GM12801 (cell line): Measurements from ENCODE around the gene KCNG2.

ENCODE experiments used
- CTCF ChIP-seq: IDR thresholded peaks from one replicate; pipeline ENCODE4 v1.5.1; 2011; ENCODE audit warnings: control low read depth; ENCODE audit not compliant: insufficient read length; ENCODE audit errors: extremely low read depth

Gene KCNG2

DNA sequence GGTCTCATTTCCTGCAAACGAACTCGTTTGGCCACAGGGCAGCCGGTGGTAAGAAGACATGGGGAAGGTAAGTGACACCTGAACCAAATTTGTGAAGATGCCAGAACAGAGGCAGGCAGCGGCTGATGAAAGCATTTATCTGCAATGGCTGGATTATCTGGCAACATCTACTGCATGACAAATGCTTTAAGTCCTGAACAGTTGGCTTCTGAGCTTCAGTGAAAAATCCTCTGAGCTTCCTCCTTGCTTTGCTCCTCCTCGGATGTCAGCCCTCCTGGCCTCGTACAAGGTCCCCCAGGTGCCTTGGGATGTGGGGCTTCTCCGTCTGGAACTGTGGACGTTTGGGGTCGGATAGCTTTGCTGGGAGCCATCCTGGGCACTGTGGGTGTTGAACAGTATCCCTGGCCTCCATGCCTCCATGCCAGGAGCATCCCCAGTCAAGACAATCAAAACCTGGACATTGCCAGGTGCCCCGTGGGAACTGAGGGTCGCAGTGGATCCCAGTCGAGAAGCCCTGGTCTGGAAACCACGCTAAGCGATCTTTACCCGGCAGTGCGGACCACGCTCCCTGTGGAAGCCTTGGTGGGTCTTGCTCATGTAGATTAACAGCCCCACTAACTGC, 49.3 kb downstream of the KCNG2 start:
- TF ChIP-seq CTCF: no peak

DNA sequence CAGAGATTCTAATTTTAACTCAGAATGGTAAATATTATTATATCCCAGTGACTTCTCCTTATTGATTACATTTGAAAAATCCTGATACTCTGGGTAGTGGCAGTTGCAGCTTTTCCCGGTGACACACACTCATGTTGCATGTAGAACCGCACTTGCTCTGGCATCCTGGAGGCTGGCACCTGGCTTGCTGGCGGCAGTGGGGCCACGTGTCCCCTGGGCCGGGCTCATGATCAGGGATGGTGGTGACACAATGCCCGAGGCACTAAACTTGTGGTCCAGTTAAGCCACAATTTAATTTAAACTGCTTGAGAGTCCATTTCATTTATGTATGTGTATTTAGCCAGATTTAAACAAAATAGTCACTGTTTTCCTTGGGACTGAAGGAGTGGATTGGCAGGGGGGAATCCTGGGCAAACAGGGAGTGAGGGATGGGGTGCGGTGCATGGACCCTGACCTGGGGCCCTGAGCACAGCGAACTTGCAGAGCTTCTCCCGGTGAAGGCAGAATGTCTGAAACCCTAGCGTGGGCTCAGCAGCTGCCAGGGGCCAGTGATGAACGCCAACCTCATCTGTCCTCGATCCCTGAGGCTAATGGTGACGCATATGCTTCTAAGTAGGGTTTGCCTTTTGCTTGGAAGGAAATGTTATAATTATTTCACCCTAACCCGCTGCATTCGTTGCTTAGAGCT, 50.0 kb downstream of the KCNG2 start:
- TF ChIP-seq CTCF: no peak

DNA sequence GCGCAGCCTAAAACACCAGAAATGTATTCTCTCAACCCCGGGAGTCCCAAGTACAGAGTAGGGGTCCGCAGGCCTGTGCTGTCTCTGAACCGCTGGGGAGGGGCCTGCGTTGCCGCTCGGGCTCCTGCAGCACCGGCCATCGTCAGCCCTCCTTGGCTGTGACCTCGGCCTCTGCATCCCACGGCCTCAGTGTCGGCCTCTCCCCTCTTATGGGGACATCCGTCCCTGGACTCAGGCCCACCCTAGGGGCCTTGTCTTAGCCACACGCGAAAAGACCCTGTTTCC, 50.5 kb downstream of the KCNG2 start:
- TF ChIP-seq CTCF: no peak

GRCh38 chr18:79848579-79849327, 51.0 kb downstream of the KCNG2 start:
- no peak for TF ChIP-seq CTCF

- no peak for TF ChIP-seq CTCF
Observed at GRCh38 chr18:79849328-79850207, 51.8 kb downstream of the KCNG2 start.

DNA sequence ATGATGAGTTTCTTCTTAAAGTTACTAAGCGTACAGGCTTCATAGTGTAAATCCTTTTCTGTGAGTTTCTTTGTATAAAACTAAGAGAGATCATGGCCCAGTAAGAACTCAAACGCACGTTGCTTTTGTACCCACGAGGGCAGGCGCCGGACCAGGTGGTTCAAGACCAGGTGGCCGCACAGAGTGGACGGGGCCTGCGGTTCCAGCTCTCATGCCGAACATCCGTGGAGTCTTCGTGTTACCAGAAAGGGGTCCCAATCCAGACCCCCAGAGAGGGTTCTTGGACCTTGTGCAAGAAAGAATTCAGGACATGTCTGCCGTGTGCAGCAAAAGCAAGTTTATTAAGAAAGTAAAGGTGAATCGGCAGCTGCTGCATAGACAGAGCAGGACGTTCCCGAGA, 53.0 kb downstream of the KCNG2 start:
- TF ChIP-seq CTCF: no peak

GRCh38 chr18:79851489-79851888, 53.8 kb downstream of the KCNG2 start:
- no peak for TF ChIP-seq CTCF
